Esophagus mucosa (tissue), 1 donor: ENCODE measurements around the gene TMEM100. TPM values are rescaled to one million over a fixed set of nuclear protein-coding genes. Genes with fewer than 3 reads are reported as not detected.

Experiments
- ATAC-seq: fragments of 200-7000 bp; cut with Tn5 transposase; one replicate; pipeline ENCODE4 v1.9.1; 2020
- total RNA-seq: library from RNA; stranded (reverse); gene quantifications from one replicate; pipeline ENCODE4 v1.2.4, GENCODE V29; 2023
- donor health status: DM: yes; HTN: yes; CAD: no.

The TMEM100 gene
- total RNA-seq, 1 donor from 2014 or later, result 0.76 TPM

GRCh38 chr17:55717898-55718735, 4.5 kb downstream of the TMEM100 start:
- ATAC-seq, result peak; percentile 22

- no peak for ATAC-seq
These were observed 5.2 kb downstream of the TMEM100 start for GRCh38 chr17:55717432-55717831.

GRCh38 chr17:55710829-55711496, 11.7 kb downstream of the TMEM100 start:
- no peak for ATAC-seq

- peak; percentile 51 for ATAC-seq
These were observed 12.3 kb downstream of the TMEM100 start for GRCh38 chr17:55710410-55710809.

- ATAC-seq, result no peak
These were observed 12.7 kb downstream of the TMEM100 start for GRCh38 chr17:55709984-55710383.

GRCh38 chr17:55709440-55709839, 13.2 kb downstream of the TMEM100 start:
- no peak for ATAC-seq

GRCh38 chr17:55708175-55708974, 14.3 kb downstream of the TMEM100 start:
- no peak for ATAC-seq

- ATAC-seq, result no peak
These were observed 15.6 kb downstream of the TMEM100 start for GRCh38 chr17:55706808-55707773.

- ATAC-seq, result peak; percentile 39
These were observed 16.8 kb downstream of the TMEM100 start for GRCh38 chr17:55705847-55706246.

- no peak for ATAC-seq
These were observed 18.3 kb downstream of the TMEM100 start for GRCh38 chr17:55704401-55704800.

GRCh38 chr17:55702150-55702549, 20.5 kb downstream of the TMEM100 start:
- no peak for ATAC-seq

GRCh38 chr17:55699181-55699860, 23.3 kb downstream of the TMEM100 start:
- ATAC-seq, result no peak

- ATAC-seq, result no peak
These were observed 28.3 kb downstream of the TMEM100 start for GRCh38 chr17:55694286-55694910.

- ATAC-seq, result no peak
These were observed 29.1 kb downstream of the TMEM100 start for GRCh38 chr17:55693254-55694216.

GRCh38 chr17:55692276-55692675, 30.4 kb downstream of the TMEM100 start:
- ATAC-seq, result no peak

- ATAC-seq, result no peak
These were observed 31.0 kb downstream of the TMEM100 start for GRCh38 chr17:55691666-55692065.

- ATAC-seq, result no peak
These were observed 32.6 kb downstream of the TMEM100 start for GRCh38 chr17:55690105-55690508.

GRCh38 chr17:55689672-55690071, 33.0 kb downstream of the TMEM100 start:
- ATAC-seq, result no peak

- ATAC-seq, result no peak
These were observed 34.6 kb downstream of the TMEM100 start for GRCh38 chr17:55688057-55688456.

GRCh38 chr17:55687037-55687436, 35.6 kb downstream of the TMEM100 start:
- no peak for ATAC-seq
